Upper lobe of right lung (tissue), 1 donor: ENCODE results near the gene NLRP5. TPM values are rescaled to one million over a fixed set of nuclear protein-coding genes. Genes with fewer than 3 reads are reported as not detected.
"Not testable (repeated sequence)": the region's sequence is repeated elsewhere in the genome, so short reads cannot be mapped to it uniquely, and the experiment has no call there.

Source experiments
- ATAC-seq: fragments of 200-7000 bp; cut with Tn5 transposase; one replicate; pipeline ENCODE4 v1.9.1; 2020; ENCODE audit warnings: mild to moderate bottlenecking, moderate library complexity
- DNase-seq: peaks from one replicate; pipeline ENCODE4 v3.0.0-alpha.2; 2020
- H3K27ac ChIP-seq: fragments of 200-600 bp; one replicate; pipeline ENCODE4 v1.8.0; 2022
- H3K27me3 ChIP-seq: fragments of 200-600 bp; one replicate; pipeline ENCODE4 v1.8.0; 2022; ENCODE audit warnings: mild to moderate bottlenecking
- H3K36me3 ChIP-seq: fragments of 200-600 bp; one replicate; pipeline ENCODE4 v1.8.0; 2022
- H3K4me1 ChIP-seq: fragments of 200-600 bp; one replicate; pipeline ENCODE4 v1.8.0; 2022
- H3K4me3 ChIP-seq: fragments of 200-600 bp; one replicate; pipeline ENCODE4 v1.8.0; 2022; ENCODE audit warnings: mild to moderate bottlenecking
- H3K9me3 ChIP-seq: fragments of 200-600 bp; one replicate; pipeline ENCODE4 v1.8.0; 2022
- CTCF ChIP-seq: fragments of 200-600 bp; IDR thresholded peaks from one replicate; pipeline ENCODE4 v1.8.0; 2022; ENCODE audit warnings: antibody characterized with exemption
- intact Hi-C: fragments of 100-400 bp; cut with DNase I; formaldehyde crosslinking; loops from one replicate; pipeline ENCODE4 v1.11.0; 2022
- total RNA-seq: library from RNA; stranded (reverse); fragmentation: NEBNext Ultra II Directional; extraction: Animal tissue kit (Norgen Biotek cat#: 25700); gene quantifications from one replicate; pipeline ENCODE4 v1.2.1, GENCODE V29; 2021
- donor health status: DM: no; HTN: yes; CAD: no; lungs with severe emphysema.

The NLRP5 gene
- total RNA-seq, 1 donor from 2014 or later, result not detected

- H3K27me3 ChIP-seq, result no peaks in the 10 kb centered on the region
- H3K27ac ChIP-seq, result no peak overlapping the region
- no peak for DNase-seq
- no peaks in the 10 kb centered on the region for H3K4me1 ChIP-seq
- intact Hi-C loops, result no loop called here
- TF ChIP-seq CTCF, result no peak
- H3K9me3 ChIP-seq, result no peaks in the 10 kb centered on the region
- peaks cover 23% of the 10 kb centered on the region for H3K36me3 ChIP-seq
- no peak for ATAC-seq
- H3K4me3 ChIP-seq, result no peak overlapping the region
Observed at GRCh38 chr19:56097776-56098175, 111.2 kb downstream of the NLRP5 start.

- DNase-seq, ATAC-seq, H3K4me1 ChIP-seq, H3K27ac ChIP-seq, H3K9me3 ChIP-seq, H3K4me3 ChIP-seq, H3K27me3 ChIP-seq, intact Hi-C loops: not testable (repeated sequence)
- H3K36me3 ChIP-seq, result peaks cover 23% of the 10 kb centered on the region
Observed at GRCh38 chr19:56098237-56098636, 111.7 kb downstream of the NLRP5 start.

- peaks cover 23% of the 10 kb centered on the region for H3K36me3 ChIP-seq
- H3K4me1 ChIP-seq, result no peaks in the 10 kb centered on the region
- no peak overlapping the region for H3K4me3 ChIP-seq
- no peaks in the 10 kb centered on the region for H3K27me3 ChIP-seq
- intact Hi-C loops, result no loop called here
- H3K9me3 ChIP-seq, result no peaks in the 10 kb centered on the region
- no peak for TF ChIP-seq CTCF
- H3K27ac ChIP-seq, result no peak overlapping the region
- no peak for ATAC-seq
- DNase-seq, result no peak
Observed at GRCh38 chr19:56098731-56099568, 112.4 kb downstream of the NLRP5 start.

- H3K4me3 ChIP-seq, result no peak overlapping the region
Observed at GRCh38 chr19:56099638-56100539, 113.3 kb downstream of the NLRP5 start.

GRCh38 chr19:56101095-56101494, 114.5 kb downstream of the NLRP5 start:
- TF ChIP-seq CTCF, result no peak
- intact Hi-C loops, result no loop called here
- H3K9me3 ChIP-seq, result no peaks in the 10 kb centered on the region

More at GRCh38 chr19:56099638-56100539, 113.3 kb downstream of the NLRP5 start:
- DNase-seq (no peak), ATAC-seq (no peak)
- Histone ChIP-seq H3K27me3 (no peaks in the 10 kb centered on the region), H3K4me1 (peaks cover 5% of the 10 kb centered on the region), H3K9me3 (no peaks in the 10 kb centered on the region), H3K36me3 (peaks cover 23% of the 10 kb centered on the region), H3K27ac (no peak overlapping the region)
- no peak for TF ChIP-seq CTCF
- intact Hi-C loops, result no loop called here

More at GRCh38 chr19:56101095-56101494, 114.5 kb downstream of the NLRP5 start:
- Histone ChIP-seq H3K36me3 (peaks cover 23% of the 10 kb centered on the region), H3K27me3 (no peaks in the 10 kb centered on the region), H3K4me1 (peaks cover 12% of the 10 kb centered on the region), H3K27ac (no peak overlapping the region), H3K4me3 (no peak overlapping the region)
- DNase-seq (no peak), ATAC-seq (no peak)
